HepG2 (cell line): ENCODE measurements around the gene TP73. TPM values are rescaled to one million over a fixed set of nuclear protein-coding genes. Genes with fewer than 3 reads are reported as not detected.

Experiments
- ATAC-seq: fragments of 200-7000 bp; cut with Tn5 transposase; 3 replicates; pipeline ENCODE4 v1.9.1; 2020; ENCODE audit warnings: mild to moderate bottlenecking, moderate library complexity
- BruUV-seq: library from RNA; stranded (reverse); fragments of 400-500 nt; replicated peaks from 2 replicates; lab custom pipeline; 2021; lab: Mats Ljungman, UMichigan
- CTCF ChIA-PET: fragments of 300-600 bp; formaldehyde crosslinking; extraction: SDS; loops from one replicate; lab custom pipeline; 2021; ENCODE audit warnings: low total read pairs, inconsistent platforms, low intra/inter-chr PET ratio; lab: Yijun Ruan, JAX
- POLR2A ChIA-PET: fragments of 350-600 bp; sonication (Branson Sonifier 250); formaldehyde crosslinking; loops from one replicate; lab custom pipeline; 2020; ENCODE audit warnings: antibody characterized with exemption, inconsistent platforms; lab: Yijun Ruan, JAX
- DNase-seq: peaks from one replicate; pipeline ENCODE4 v3.0.0-alpha.2; 2015; ENCODE audit warnings: low spot score
- FAIRE-seq: peaks from 3 replicates; lab custom pipeline; 2011; peaks lifted over from hg19 to GRCh38; lab: Jason Lieb, UNC
- H2AFZ ChIP-seq: one replicate; pipeline ENCODE4 v1.6.1; 2011; ENCODE audit warnings: low read length, inconsistent platforms
- H3K27ac ChIP-seq: fragments of 300-600 bp; 3 replicates; pipeline ENCODE4 v1.8.0; 2011; ENCODE audit warnings: mixed run types, mild to moderate bottlenecking, mixed read lengths, low read length, inconsistent platforms; ENCODE audit not compliant: insufficient read depth; ENCODE audit errors: extremely low read length
- H3K27me3 ChIP-seq, 2 experiments: fragments of 200-600 bp in 1 of 2; 2 replicates in 1 of 2; 3 replicates in 1 of 2; pipeline versions ENCODE4 v1.6.0 to v1.8.0; 2011; ENCODE audit warnings: low read length in 2 of 2, mild to moderate bottlenecking in 2 of 2, moderate library complexity in 2 of 2, inconsistent platforms in 1 of 2; ENCODE audit not compliant: insufficient read depth in 2 of 2, control insufficient read depth in 1 of 2
- H3K36me3 ChIP-seq, 2 experiments: fragments of 200-600 bp in 1 of 2; replicated peaks in 1 of 2; 2 replicates in 1 of 2; 3 replicates in 1 of 2; pipeline versions ENCODE4 v1.5.1 to v1.8.0; 2011; ENCODE audit warnings: low read length in 2 of 2, inconsistent platforms in 1 of 2; ENCODE audit not compliant: insufficient read depth in 2 of 2, control insufficient read depth in 1 of 2
- H3K4me1 ChIP-seq: 2 replicates; pipeline ENCODE4 v1.5.1; 2012; ENCODE audit warnings: low read length, inconsistent platforms; ENCODE audit not compliant: insufficient read depth
- H3K4me2 ChIP-seq: 2 replicates; pipeline ENCODE4 v1.6.0; 2011; ENCODE audit warnings: low read depth, low read length, inconsistent platforms
- H3K4me3 ChIP-seq, 3 experiments: fragments of 200-600 bp in 1 of 3; sonication (generic), shearing (Covaris generic) in 1 of 3; replicated peaks in 1 of 3; 2 replicates each; pipeline ENCODE4 v1.5.1; 2011 to 2016; ENCODE audit warnings: low read length in 3 of 3, inconsistent platforms in 2 of 3, low read depth in 2 of 3, mild to moderate bottlenecking in 2 of 3, control low read depth in 1 of 3, mixed read lengths in 1 of 3; ENCODE audit not compliant: insufficient read depth in 1 of 3
- H3K79me2 ChIP-seq: one replicate; pipeline ENCODE4 v1.6.1; 2011; ENCODE audit warnings: low read length, inconsistent platforms; ENCODE audit not compliant: insufficient read depth
- H3K9ac ChIP-seq: 2 replicates; pipeline ENCODE4 v1.6.0; 2011; ENCODE audit warnings: mild to moderate bottlenecking, low read depth, low read length, inconsistent platforms; ENCODE audit not compliant: insufficient read depth
- H3K9me3 ChIP-seq: 2 replicates; pipeline ENCODE4 v1.5.1; 2012; ENCODE audit warnings: mild to moderate bottlenecking, low read length
- H4K20me1 ChIP-seq: 2 replicates; pipeline ENCODE4 v1.6.0; 2011; ENCODE audit warnings: inconsistent platforms, mild to moderate bottlenecking, low read length, moderate library complexity; ENCODE audit not compliant: insufficient read depth
- CHCHD3 ChIP-seq: sonication (generic); formaldehyde crosslinking; IDR thresholded peaks from 2 replicates; pipeline ENCODE4 v1.8.0; 2022; ENCODE audit warnings: mild to moderate bottlenecking, missing genetic modification reagents, moderate library complexity
- HIVEP1 ChIP-seq: sonication (generic); formaldehyde crosslinking; IDR thresholded peaks from 2 replicates; pipeline ENCODE4 v1.4.0; 2020; ENCODE audit warnings: mild to moderate bottlenecking, missing genetic modification reagents
- NFE2L1 ChIP-seq: sonication (generic); formaldehyde crosslinking; IDR thresholded peaks from 2 replicates; pipeline ENCODE4 v1.4.0; 2020; ENCODE audit warnings: missing genetic modification reagents, mild to moderate bottlenecking, borderline replicate concordance
- NRL ChIP-seq: sonication (generic); formaldehyde crosslinking; IDR thresholded peaks from 2 replicates; pipeline ENCODE4 v1.5.0; 2020; ENCODE audit warnings: missing genetic modification reagents, mild to moderate bottlenecking, moderate library complexity, borderline replicate concordance
- TCF7 ChIP-seq: sonication (generic); IDR thresholded peaks from 2 replicates; pipeline ENCODE4 v1.6.1; 2016; ENCODE audit warnings: antibody characterized with exemption, low read depth
- TOE1 ChIP-seq: sonication (generic); formaldehyde crosslinking; IDR thresholded peaks from 2 replicates; pipeline ENCODE4 v1.4.0; 2020; ENCODE audit warnings: mild to moderate bottlenecking, missing genetic modification reagents
- ZNF234 ChIP-seq: sonication (generic); formaldehyde crosslinking; conservative IDR thresholded peaks from 2 replicates; pipeline ENCODE4 v1.5.1; 2020; ENCODE audit warnings: mild to moderate bottlenecking, missing genetic modification reagents
- ZNF746 ChIP-seq: sonication (generic); formaldehyde crosslinking; IDR thresholded peaks from 2 replicates; pipeline ENCODE4 v1.8.0; 2022; ENCODE audit warnings: mild to moderate bottlenecking, missing genetic modification reagents
- ZSCAN22 ChIP-seq: sonication (generic); formaldehyde crosslinking; IDR thresholded peaks from 2 replicates; pipeline ENCODE4 v1.4.0; 2020; ENCODE audit warnings: mild to moderate bottlenecking, missing genetic modification reagents
- WGBS: methylation state at CpG from one replicate; pipeline ENCODE4 v1.1.6; 2017; ENCODE audit warnings: low lambda C conversion rate; 5-methylcytosine and 5-hydroxymethylcytosine counted together
- in situ Hi-C: cut with HindIII; loops from 2 replicates; pipeline ENCODE4 v1.10.0; 2017; ENCODE audit warnings: low pct_unique_long_range_greater_than_20kb; ENCODE audit not compliant: extremely low pct_ligation_motif_present
- intact Hi-C: fragments of 100-400 bp; cut with micrococcal nuclease; formaldehyde crosslinking; loops from one replicate; pipeline ENCODE4 v1.10.0; 2022; ENCODE audit not compliant: unreplicated experiment
- polyA plus RNA-seq, 8 experiments: library from polyadenylated mRNA; depleted of rRNA in 3 of 8; stranded (reverse) in 7 of 8; unstranded in 1 of 8; fragments of >200 nt; fragmentation: Illumina TruSeq in 4 of 8; extraction: Trizol in 4 of 8; gene quantifications; 2 replicates each; pipeline versions ENCODE4 v1.2.1 to v1.2.3, GENCODE V29; 2011 to 2016; ENCODE audit warnings: low read depth in 4 of 8, missing spikeins in 1 of 8, mixed read lengths in 1 of 8; ENCODE audit not compliant: insufficient read depth in 1 of 8
- total RNA-seq, 5 experiments: library from RNA; depleted of rRNA; stranded (reverse); fragments of >200 nt; fragmentation: Illumina TruSeq; extraction: Trizol; gene quantifications; 2 replicates each; pipeline ENCODE4 v1.2.3, GENCODE V29; 2016; ENCODE audit warnings: low read depth in 1 of 5
- TF ChIP-seq, protein P1 (sequence below): sonication (generic); formaldehyde crosslinking; IDR thresholded peaks from 2 replicates; pipeline ENCODE4 v1.8.0; 2023; ENCODE audit warnings: mild to moderate bottlenecking, missing genetic modification reagents
- TF ChIP-seq, protein P2 (sequence below): sonication (generic); formaldehyde crosslinking; IDR thresholded peaks from 2 replicates; pipeline ENCODE4 v1.4.0; 2020; ENCODE audit warnings: mild to moderate bottlenecking, low read depth, missing genetic modification reagents
- TF ChIP-seq, protein P3 (sequence below): IDR thresholded peaks from 2 replicates; pipeline ENCODE4 v1.6.1; 2016; ENCODE audit warnings: missing compliant biosample characterization, missing genetic modification reagents, borderline replicate concordance
- TF ChIP-seq, protein P4 (sequence below): sonication (generic); formaldehyde crosslinking; IDR thresholded peaks from 2 replicates; pipeline ENCODE4 v1.9.0; 2022; ENCODE audit warnings: missing genetic modification reagents, mild to moderate bottlenecking, borderline replicate concordance
- TF ChIP-seq, protein P5 (sequence below): sonication (generic); formaldehyde crosslinking; IDR thresholded peaks from 2 replicates; pipeline ENCODE4 v1.4.0; 2020; ENCODE audit warnings: mild to moderate bottlenecking, missing genetic modification reagents
- TF ChIP-seq, protein P6 (sequence below): sonication (generic); formaldehyde crosslinking; IDR thresholded peaks from 2 replicates; pipeline ENCODE4 v1.4.0; 2020; ENCODE audit warnings: low read depth, mild to moderate bottlenecking, missing genetic modification reagents

Gene TP73
- total and polyA plus RNA-seq, 2 of the 13 experiments (the other 11 are each of a cell fraction or from before 2014, with no cell fraction given): 0.49 to 1.1 TPM

DNA sequence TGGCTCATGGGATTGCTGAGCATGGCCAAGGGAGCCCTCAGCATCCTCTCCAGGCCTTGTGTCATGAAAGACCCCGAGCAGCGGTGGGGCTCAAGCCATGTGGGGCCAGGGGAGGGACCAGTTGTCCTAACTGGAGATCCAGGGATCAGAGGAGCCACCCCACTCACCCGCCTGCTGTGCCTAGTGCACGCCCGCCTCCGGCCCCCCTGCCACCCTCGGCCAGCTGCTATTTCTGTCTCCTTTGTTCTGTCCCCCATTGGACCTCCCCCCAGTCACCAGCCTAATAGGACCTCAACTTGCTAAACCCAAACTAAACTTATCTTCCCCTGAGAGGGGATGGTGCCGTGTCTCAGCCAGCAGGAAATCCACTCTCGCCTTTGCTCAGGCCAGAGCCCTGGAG lies 44.4 kb downstream of the TP73 start:
- Histone ChIP-seq H2AFZ (no peak overlapping the region), H3K9ac (no peak overlapping the region), H3K79me2 (no peaks in the 10 kb centered on the region), H3K4me3 (no peak overlapping the region), H3K4me2 (no peak overlapping the region), H4K20me1 (no peaks in the 10 kb centered on the region), H3K36me3 (no peaks in the 10 kb centered on the region), H3K9me3 (no peaks in the 10 kb centered on the region), H3K4me1 (no peaks in the 10 kb centered on the region), H3K27me3 (no peaks in the 10 kb centered on the region; a peak in 1 of 5 replicates), H3K27ac (no peak overlapping the region)
- intact Hi-C loops (no loop called here), in situ Hi-C loops (no loop called here)
- ATAC-seq (no peak), DNase-seq (no peak), FAIRE-seq (no peak)
- WGBS: 83% methylated on average over 9 of the region's 9 CpGs
- CTCF ChIA-PET: interaction anchor here (2.1 kb wide), 1 partner anchor 27 kb away, joined by 20 read pairs; no protein-coding TSS in a partner anchor
- BruUV-seq: no TSS peak
- no peak for TF ChIP-seq ZNF234
- no peak for TF ChIP-seq NFE2L1 (CRISPR knock-in tag)
- TF ChIP-seq ZNF746 (CRISPR knock-in tag): no peak
- no peak for TF ChIP-seq ZSCAN22 (CRISPR knock-in tag)
- TF ChIP-seq, protein P1, sequence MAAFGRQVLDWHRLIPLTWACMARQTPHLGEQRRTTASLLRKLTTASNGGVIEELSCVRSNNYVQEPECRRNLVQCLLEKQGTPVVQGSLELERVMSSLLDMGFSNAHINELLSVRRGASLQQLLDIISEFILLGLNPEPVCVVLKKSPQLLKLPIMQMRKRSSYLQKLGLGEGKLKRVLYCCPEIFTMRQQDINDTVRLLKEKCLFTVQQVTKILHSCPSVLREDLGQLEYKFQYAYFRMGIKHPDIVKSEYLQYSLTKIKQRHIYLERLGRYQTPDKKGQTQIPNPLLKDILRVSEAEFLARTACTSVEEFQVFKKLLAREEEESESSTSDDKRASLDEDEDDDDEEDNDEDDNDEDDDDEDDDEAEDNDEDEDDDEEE (CRISPR knock-in tag): no peak
- TF ChIP-seq, protein P2, sequence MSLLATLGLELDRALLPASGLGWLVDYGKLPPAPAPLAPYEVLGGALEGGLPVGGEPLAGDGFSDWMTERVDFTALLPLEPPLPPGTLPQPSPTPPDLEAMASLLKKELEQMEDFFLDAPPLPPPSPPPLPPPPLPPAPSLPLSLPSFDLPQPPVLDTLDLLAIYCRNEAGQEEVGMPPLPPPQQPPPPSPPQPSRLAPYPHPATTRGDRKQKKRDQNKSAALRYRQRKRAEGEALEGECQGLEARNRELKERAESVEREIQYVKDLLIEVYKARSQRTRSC (CRISPR knock-in tag): no peak
- TF ChIP-seq, protein P3, sequence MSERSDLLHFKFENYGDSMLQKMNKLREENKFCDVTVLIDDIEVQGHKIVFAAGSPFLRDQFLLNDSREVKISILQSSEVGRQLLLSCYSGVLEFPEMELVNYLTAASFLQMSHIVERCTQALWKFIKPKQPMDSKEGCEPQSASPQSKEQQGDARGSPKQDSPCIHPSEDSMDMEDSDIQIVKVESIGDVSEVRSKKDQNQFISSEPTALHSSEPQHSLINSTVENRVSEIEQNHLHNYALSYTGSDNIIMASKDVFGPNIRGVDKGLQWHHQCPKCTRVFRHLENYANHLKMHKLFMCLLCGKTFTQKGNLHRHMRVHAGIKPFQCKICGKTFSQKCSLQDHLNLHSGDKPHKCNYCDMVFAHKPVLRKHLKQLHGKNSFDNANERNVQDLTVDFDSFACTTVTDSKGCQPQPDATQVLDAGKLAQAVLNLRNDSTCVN (CRISPR knock-in tag): no peak
- TF ChIP-seq NRL (CRISPR knock-in tag): no peak
- TF ChIP-seq, protein P4, sequence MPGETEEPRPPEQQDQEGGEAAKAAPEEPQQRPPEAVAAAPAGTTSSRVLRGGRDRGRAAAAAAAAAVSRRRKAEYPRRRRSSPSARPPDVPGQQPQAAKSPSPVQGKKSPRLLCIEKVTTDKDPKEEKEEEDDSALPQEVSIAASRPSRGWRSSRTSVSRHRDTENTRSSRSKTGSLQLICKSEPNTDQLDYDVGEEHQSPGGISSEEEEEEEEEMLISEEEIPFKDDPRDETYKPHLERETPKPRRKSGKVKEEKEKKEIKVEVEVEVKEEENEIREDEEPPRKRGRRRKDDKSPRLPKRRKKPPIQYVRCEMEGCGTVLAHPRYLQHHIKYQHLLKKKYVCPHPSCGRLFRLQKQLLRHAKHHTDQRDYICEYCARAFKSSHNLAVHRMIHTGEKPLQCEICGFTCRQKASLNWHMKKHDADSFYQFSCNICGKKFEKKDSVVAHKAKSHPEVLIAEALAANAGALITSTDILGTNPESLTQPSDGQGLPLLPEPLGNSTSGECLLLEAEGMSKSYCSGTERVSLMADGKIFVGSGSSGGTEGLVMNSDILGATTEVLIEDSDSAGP (CRISPR knock-in tag): no peak
- no peak for TF ChIP-seq HIVEP1 (CRISPR knock-in tag)
- TF ChIP-seq, protein P5, sequence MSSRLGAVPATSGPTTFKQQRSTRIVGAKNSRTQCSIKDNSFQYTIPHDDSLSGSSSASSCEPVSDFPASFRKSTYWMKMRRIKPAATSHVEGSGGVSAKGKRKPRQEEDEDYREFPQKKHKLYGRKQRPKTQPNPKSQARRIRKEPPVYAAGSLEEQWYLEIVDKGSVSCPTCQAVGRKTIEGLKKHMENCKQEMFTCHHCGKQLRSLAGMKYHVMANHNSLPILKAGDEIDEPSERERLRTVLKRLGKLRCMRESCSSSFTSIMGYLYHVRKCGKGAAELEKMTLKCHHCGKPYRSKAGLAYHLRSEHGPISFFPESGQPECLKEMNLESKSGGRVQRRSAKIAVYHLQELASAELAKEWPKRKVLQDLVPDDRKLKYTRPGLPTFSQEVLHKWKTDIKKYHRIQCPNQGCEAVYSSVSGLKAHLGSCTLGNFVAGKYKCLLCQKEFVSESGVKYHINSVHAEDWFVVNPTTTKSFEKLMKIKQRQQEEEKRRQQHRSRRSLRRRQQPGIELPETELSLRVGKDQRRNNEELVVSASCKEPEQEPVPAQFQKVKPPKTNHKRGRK: no peak
- no peak for TF ChIP-seq TOE1 (CRISPR knock-in tag)
- no peak for TF ChIP-seq TCF7
- TF ChIP-seq, protein P6, sequence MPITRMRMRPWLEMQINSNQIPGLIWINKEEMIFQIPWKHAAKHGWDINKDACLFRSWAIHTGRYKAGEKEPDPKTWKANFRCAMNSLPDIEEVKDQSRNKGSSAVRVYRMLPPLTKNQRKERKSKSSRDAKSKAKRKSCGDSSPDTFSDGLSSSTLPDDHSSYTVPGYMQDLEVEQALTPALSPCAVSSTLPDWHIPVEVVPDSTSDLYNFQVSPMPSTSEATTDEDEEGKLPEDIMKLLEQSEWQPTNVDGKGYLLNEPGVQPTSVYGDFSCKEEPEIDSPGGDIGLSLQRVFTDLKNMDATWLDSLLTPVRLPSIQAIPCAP: no peak
- TF ChIP-seq CHCHD3 (CRISPR knock-in tag): no peak
- POLR2A ChIA-PET: no interaction called here
